Kidney (tissue), 14 donors: ENCODE results near the gene STK32A. TPM values are rescaled to one million over a fixed set of nuclear protein-coding genes. Genes with fewer than 3 reads are reported as not detected.

Experiments used
- DNase-seq, 5 donors: peaks; one replicate each; pipeline ENCODE4 v3.0.0-alpha.2; 2013 to 2020
- FAIRE-seq: peaks from 2 replicates; lab custom pipeline; 2012; peaks lifted over from hg19 to GRCh38; lab: Jason Lieb, UNC
- H3K27ac ChIP-seq, 2 donors: one replicate each; pipeline ENCODE4 v1.7.0; 2013; ENCODE audit warnings: low read depth in 2 of 2, low read length in 2 of 2, inconsistent platforms in 1 of 2
- H3K27me3 ChIP-seq: one replicate; pipeline ENCODE4 v1.7.1; 2013; ENCODE audit warnings: low read length, inconsistent platforms; ENCODE audit not compliant: control insufficient read depth, insufficient read depth
- H3K36me3 ChIP-seq, 3 donors: one replicate each; pipeline versions ENCODE4 v1.7.0 to v1.7.1; 2013; ENCODE audit warnings: low read length in 3 of 3, control low read depth in 1 of 3, inconsistent platforms in 1 of 3; ENCODE audit not compliant: insufficient read depth in 3 of 3, control insufficient read depth in 2 of 3
- H3K4me1 ChIP-seq, 3 donors: one replicate each; pipeline versions ENCODE4 v1.7.0 to v1.7.1; 2013; ENCODE audit warnings: low read length in 3 of 3, inconsistent platforms in 1 of 3, low read depth in 1 of 3; ENCODE audit not compliant: control insufficient read depth in 2 of 3, insufficient read depth in 2 of 3
- H3K4me3 ChIP-seq, 3 donors: one replicate each; pipeline versions ENCODE4 v1.7.0 to v1.8.1; 2013; ENCODE audit warnings: low read length in 3 of 3, control low read depth in 1 of 3, inconsistent platforms in 1 of 3
- H3K9ac ChIP-seq, 3 donors: one replicate each; pipeline versions ENCODE4 v1.7.0 to v1.7.1; 2013; ENCODE audit warnings: low read length in 3 of 3, control low read depth in 1 of 3, inconsistent platforms in 1 of 3
- H3K9me3 ChIP-seq, 3 donors: one replicate each; pipeline versions ENCODE4 v1.7.0 to v1.7.1; 2013; ENCODE audit warnings: low read length in 3 of 3, control low read depth in 1 of 3, inconsistent platforms in 1 of 3; ENCODE audit not compliant: control insufficient read depth in 2 of 3, insufficient read depth in 1 of 3
- intact Hi-C: fragments of 100-400 bp; cut with DNase I; formaldehyde crosslinking; loops from one replicate; pipeline ENCODE4 v1.11.1; 2022
- polyA plus RNA-seq: library from polyadenylated mRNA; stranded (reverse); fragments of 350-450 nt; fragmentation: Illumina TruSeq; extraction: RNeasy Lipid Tissue Mini Kit (QIAGEN cat#74804); gene quantifications from one replicate; pipeline ENCODE4 v1.2.3, GENCODE V29; 2014; ENCODE audit warnings: low read depth, low replicate concordance; ENCODE audit not compliant: insufficient read depth
- total RNA-seq: library from RNA; stranded (reverse); fragmentation: NEBNext Ultra II Directional; extraction: Animal tissue kit (Norgen Biotek cat#: 25700); gene quantifications from one replicate; pipeline ENCODE4 v1.2.1, GENCODE V29; 2021
- TF ChIP-seq, protein P1 (sequence below): IDR thresholded peaks from 3 replicates; pipeline ENCODE4 v1.5.1; 2012; ENCODE audit warnings: mild to moderate bottlenecking, moderate library complexity, borderline replicate concordance; ENCODE audit not compliant: insufficient read depth; ENCODE audit errors: extremely low read depth
- donor health status: control.
- donor health status: control.
- donor health status: control.
- donor health status: control.
- donor health status: control.
- donor health status: DM: yes; HTN: yes; CAD: no.
- donor health status: Normal renal cell carcinoma (clear cell type).

STK32A gene
- total and polyA plus RNA-seq, 2 donors from 2014 or later = 7.8 to 8.6 TPM

DNA sequence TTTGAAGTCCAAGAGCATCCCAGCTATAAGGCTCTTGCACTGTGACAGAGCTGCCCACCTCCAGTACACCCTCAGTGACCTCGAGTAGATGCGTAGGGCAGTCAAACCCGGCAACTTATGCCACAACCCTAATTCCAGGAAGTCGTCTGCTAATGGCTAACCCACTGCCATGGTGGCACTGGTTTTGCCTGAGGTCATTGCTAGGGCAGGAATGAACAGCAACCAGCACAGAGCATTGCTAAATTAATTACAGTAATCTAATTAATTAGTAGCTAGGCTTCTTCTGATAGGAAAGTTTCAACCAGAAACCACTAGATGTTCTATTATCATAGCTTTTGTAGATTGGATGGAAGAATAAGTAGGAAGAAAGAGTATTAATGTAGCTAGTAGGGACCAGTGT is 152.3 kb downstream of the STK32A start:
- no peak overlapping the region for H3K4me3 ChIP-seq
- DNase-seq = no peak
- TF ChIP-seq, protein P1, sequence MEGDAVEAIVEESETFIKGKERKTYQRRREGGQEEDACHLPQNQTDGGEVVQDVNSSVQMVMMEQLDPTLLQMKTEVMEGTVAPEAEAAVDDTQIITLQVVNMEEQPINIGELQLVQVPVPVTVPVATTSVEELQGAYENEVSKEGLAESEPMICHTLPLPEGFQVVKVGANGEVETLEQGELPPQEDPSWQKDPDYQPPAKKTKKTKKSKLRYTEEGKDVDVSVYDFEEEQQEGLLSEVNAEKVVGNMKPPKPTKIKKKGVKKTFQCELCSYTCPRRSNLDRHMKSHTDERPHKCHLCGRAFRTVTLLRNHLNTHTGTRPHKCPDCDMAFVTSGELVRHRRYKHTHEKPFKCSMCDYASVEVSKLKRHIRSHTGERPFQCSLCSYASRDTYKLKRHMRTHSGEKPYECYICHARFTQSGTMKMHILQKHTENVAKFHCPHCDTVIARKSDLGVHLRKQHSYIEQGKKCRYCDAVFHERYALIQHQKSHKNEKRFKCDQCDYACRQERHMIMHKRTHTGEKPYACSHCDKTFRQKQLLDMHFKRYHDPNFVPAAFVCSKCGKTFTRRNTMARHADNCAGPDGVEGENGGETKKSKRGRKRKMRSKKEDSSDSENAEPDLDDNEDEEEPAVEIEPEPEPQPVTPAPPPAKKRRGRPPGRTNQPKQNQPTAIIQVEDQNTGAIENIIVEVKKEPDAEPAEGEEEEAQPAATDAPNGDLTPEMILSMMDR = no peak
- no peaks in the 10 kb centered on the region for H3K36me3 ChIP-seq
- no peaks in the 10 kb centered on the region for H3K27me3 ChIP-seq
- FAIRE-seq = no peak
- no peak overlapping the region for H3K9ac ChIP-seq
- H3K27ac ChIP-seq = no peak overlapping the region
- no peaks in the 10 kb centered on the region for H3K9me3 ChIP-seq
- H3K4me1 ChIP-seq = no peaks in the 10 kb centered on the region
- intact Hi-C loops = no loop called here

DNA sequence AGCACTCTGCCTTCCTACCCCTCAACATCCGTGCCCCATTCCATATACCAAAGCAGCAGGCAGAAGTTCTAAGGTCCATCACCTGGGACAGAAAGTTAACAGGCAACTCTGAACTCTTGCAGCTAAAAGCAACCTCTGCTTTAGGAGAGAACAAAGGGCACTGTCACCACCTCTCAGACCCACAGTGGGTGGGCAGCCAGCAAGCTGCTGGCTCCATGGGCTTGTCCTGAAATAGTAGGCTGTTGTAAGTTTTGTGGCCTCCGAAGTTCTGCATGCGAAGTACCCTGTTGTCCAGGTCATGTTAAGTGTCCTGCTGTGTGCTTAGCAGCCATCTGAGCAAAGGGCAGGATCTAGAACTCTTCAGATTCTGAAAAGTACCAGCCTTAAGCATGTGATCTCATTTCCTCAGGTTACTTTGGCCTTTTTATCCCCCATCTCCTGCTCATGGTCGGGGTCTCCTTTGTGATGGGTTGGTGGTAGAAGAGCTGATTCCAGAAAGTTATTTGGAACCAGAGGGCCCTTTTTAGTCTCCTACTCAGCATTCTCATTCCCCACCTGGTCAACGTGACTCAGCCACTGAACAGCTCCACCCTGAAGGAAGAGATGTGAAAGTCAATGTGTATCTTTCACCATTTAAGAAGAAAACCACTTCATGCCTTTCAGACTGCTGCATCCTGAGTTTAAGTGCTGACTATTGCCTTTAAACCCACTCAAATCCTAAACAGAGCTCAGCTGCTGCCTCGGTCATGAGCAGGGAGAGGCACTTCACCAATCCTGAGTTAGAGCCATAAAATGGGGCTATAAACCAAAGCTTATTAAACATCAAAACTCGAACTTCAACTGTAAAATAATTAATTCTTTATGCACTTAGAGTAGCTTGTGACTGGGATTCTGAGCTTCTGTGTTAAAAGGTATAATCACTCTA is 153.6 kb downstream of the STK32A start:
- H3K27me3 ChIP-seq = no peaks in the 10 kb centered on the region
- H3K9ac ChIP-seq = no peak overlapping the region
- no peak overlapping the region for H3K27ac ChIP-seq
- H3K36me3 ChIP-seq = no peaks in the 10 kb centered on the region
- H3K9me3 ChIP-seq = no peaks in the 10 kb centered on the region
- no peak overlapping the region for H3K4me3 ChIP-seq
- TF ChIP-seq, protein P1 = no peak
- FAIRE-seq = no peak
- intact Hi-C loops = no loop called here
- no peak for DNase-seq
- no peaks in the 10 kb centered on the region for H3K4me1 ChIP-seq

DNA sequence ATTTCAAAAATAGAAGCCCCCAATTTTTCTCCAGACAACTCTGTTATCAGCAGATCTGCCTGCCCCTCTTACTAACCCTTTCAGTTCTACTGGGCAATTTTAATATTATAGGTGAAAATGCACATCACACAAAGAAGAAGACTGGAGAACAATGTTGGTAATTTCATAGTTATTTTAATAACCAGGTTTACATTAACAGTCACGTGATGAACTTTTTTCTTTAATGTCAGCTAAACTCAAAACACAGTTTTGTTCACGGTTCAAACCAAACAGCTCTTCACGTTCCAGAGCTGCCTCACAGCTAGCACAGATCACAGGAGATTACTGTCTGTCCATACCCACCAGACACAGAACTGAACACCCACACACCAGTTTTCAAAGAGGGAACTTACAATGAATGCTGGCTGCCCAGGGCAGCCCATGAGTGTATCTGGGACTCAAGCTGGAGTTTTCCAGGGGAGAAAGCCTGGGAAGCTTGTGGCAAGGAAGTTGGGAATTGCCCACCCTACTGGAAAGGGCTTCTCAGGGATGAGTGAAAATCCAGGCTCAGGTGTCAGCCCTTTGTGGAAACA is 155.9 kb downstream of the STK32A start:
- FAIRE-seq = no peak
- Histone ChIP-seq H3K36me3 (no peaks in the 10 kb centered on the region), H3K9ac (no peak overlapping the region), H3K9me3 (no peaks in the 10 kb centered on the region), H3K4me3 (no peak overlapping the region), H3K27me3 (no peaks in the 10 kb centered on the region), H3K27ac (no peak overlapping the region), H3K4me1 (no peaks in the 10 kb centered on the region)
- TF ChIP-seq, protein P1 = no peak
- intact Hi-C loops = no loop called here
- no peak for DNase-seq
